Measurements from ENCODE around the gene ABHD17A. TPM values are rescaled to one million over a fixed set of nuclear protein-coding genes. Genes with fewer than 3 reads are reported as not detected.

The ABHD17A gene
- total RNA-seq, 1 experiment from 2014 or later: 47.7 TPM

DNA sequence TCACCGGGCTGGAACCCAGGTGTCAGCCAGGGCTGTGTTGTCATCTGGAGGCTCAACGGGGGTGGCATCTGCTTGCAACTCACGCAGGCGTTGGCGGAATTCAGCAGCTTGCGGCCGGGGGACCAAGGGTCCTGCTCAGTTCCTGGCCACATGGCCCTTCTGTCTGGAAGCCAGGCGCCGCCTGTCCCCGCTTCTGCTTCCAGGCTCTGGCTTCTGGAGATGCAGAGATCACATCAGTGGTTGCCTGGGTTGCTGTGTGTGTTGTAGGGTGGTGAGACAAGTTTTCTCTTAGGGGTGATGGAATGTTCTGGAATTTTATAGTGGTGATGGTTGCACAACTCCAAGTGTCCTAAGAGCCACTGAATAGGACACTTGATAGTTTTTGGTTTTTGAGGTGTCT, 24.9 kb upstream of the ABHD17A start:
- Histone ChIP-seq H3K27me3 (replicated peaks; ENCODE audit: control insufficient read depth, insufficient read depth, low read length) (no peaks in the 10 kb centered on the region), H3K4me1 (peaks cover 16% of the 10 kb centered on the region), H3K4me3 (ENCODE audit: low read depth, low read length) (no peak overlapping the region), H3K9me3 (no peaks in the 10 kb centered on the region), H3K36me3 (ENCODE audit: control insufficient read depth, insufficient read depth, low read length) (0 out of 2 replicates have a peak, but pooled peaks cover 3% of the 10 kb centered on the region)
- CTCF ChIA-PET: interaction anchor here (0.6 kb wide), 1 partner anchor 11 kb away, joined by 4 read pairs; no protein-coding TSS in a partner anchor
- H3K4me3 Mint-ChIP-seq (ENCODE audit: unreplicated experiment): no peak overlapping the region
- intact Hi-C loops (cut with micrococcal nuclease; ENCODE audit: unreplicated experiment): no loop called here
- TF ChIP-seq, protein P1, sequence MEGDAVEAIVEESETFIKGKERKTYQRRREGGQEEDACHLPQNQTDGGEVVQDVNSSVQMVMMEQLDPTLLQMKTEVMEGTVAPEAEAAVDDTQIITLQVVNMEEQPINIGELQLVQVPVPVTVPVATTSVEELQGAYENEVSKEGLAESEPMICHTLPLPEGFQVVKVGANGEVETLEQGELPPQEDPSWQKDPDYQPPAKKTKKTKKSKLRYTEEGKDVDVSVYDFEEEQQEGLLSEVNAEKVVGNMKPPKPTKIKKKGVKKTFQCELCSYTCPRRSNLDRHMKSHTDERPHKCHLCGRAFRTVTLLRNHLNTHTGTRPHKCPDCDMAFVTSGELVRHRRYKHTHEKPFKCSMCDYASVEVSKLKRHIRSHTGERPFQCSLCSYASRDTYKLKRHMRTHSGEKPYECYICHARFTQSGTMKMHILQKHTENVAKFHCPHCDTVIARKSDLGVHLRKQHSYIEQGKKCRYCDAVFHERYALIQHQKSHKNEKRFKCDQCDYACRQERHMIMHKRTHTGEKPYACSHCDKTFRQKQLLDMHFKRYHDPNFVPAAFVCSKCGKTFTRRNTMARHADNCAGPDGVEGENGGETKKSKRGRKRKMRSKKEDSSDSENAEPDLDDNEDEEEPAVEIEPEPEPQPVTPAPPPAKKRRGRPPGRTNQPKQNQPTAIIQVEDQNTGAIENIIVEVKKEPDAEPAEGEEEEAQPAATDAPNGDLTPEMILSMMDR (IDR thresholded peaks at IDR 0.05; ENCODE audit: insufficient read depth in 1 of 2, low read depth in 1 of 2, low read length in 1 of 2, severe bottlenecking in 1 of 2, unreplicated experiment in 1 of 2): no peak
- no peak for DNase-seq
- no TSS peak for BruUV-seq (replicated peaks)
- POLR2A ChIA-PET: no interaction called here
- H3K4me1 Mint-ChIP-seq (ENCODE audit: low read depth, unreplicated experiment): no peaks in the 10 kb centered on the region
- H3K9me3 Mint-ChIP-seq (ENCODE audit: unreplicated experiment): no peaks in the 10 kb centered on the region
- no peaks in the 10 kb centered on the region for H3K27me3 Mint-ChIP-seq (ENCODE audit: insufficient read depth, unreplicated experiment)
- H3K36me3 Mint-ChIP-seq (ENCODE audit: insufficient read depth, unreplicated experiment): peaks cover 45% of the 10 kb centered on the region
- peak overlapping the region; percentile 32 for H3K27ac Mint-ChIP-seq (ENCODE audit: unreplicated experiment)

DNA sequence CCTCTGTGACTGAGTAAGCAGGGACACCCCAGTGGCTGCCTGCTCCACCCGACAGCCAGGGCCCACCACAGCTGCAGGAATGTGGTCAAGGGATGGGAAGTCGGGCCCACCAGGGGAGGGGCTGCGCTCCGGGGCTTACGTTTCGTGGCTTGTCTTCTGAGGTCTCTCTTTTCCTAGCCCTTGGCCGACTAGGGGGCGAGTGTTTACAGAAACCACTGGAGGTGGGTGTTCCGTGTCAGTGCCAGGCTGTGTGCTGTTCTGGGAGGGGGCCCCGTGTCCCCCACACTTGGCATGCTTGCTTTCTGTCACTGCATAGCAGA, 24.4 kb upstream of the ABHD17A start:
- H3K27ac Mint-ChIP-seq (ENCODE audit: unreplicated experiment): no peak overlapping the region
- peaks cover 47% of the 10 kb centered on the region for H3K36me3 Mint-ChIP-seq (ENCODE audit: insufficient read depth, unreplicated experiment)
- TF ChIP-seq, protein P1 (IDR thresholded peaks at IDR 0.05; ENCODE audit: insufficient read depth in 1 of 2, low read depth in 1 of 2, low read length in 1 of 2, severe bottlenecking in 1 of 2, unreplicated experiment in 1 of 2): no peak
- 0 out of 2 replicates have a peak, but pooled peaks cover under 1% of the 10 kb centered on the region for H3K36me3 ChIP-seq (ENCODE audit: control insufficient read depth, insufficient read depth, low read length)
- no TSS peak for BruUV-seq (replicated peaks)
- no peak for DNase-seq
- no peaks in the 10 kb centered on the region for H3K27me3 Mint-ChIP-seq (ENCODE audit: insufficient read depth, unreplicated experiment)
- no peaks in the 10 kb centered on the region for H3K9me3 Mint-ChIP-seq (ENCODE audit: unreplicated experiment)
- H3K4me3 ChIP-seq (ENCODE audit: low read depth, low read length): no peak overlapping the region
- ChIA-PET CTCF (interaction anchor here (0.6 kb wide), 1 partner anchor 10 kb away, joined by 4 read pairs; no protein-coding TSS in a partner anchor), POLR2A (no interaction called here)
- peaks cover 16% of the 10 kb centered on the region for H3K4me1 ChIP-seq
- intact Hi-C loops (cut with micrococcal nuclease; ENCODE audit: unreplicated experiment): no loop called here
- H3K4me3 Mint-ChIP-seq (ENCODE audit: unreplicated experiment): no peak overlapping the region
- H3K4me1 Mint-ChIP-seq (ENCODE audit: low read depth, unreplicated experiment): peaks cover under 1% of the 10 kb centered on the region
- H3K27me3 ChIP-seq (replicated peaks; ENCODE audit: control insufficient read depth, insufficient read depth, low read length): no peaks in the 10 kb centered on the region
- no peaks in the 10 kb centered on the region for H3K9me3 ChIP-seq

DNA sequence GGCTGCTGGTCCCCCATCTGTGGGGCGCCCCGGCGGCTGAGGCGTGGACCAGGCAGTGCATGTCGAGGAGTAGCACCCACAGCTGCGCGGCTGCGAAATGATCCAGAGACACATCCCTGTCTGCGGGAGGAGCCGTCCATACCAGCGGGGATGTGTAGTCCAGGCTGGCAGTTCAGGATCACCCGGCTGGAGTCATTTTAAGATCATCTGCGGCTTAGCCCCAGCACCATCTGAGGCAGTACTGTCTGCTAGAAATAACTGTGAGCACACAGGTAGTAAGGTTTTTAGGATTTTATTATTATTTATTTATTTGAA, 23.0 kb upstream of the ABHD17A start:
- DNase-seq: no peak
- ChIA-PET CTCF (no interaction called here), POLR2A (no interaction called here)
- H3K4me3 ChIP-seq (ENCODE audit: low read depth, low read length): no peak overlapping the region
- H3K36me3 ChIP-seq (ENCODE audit: control insufficient read depth, insufficient read depth, low read length): no peaks in the 10 kb centered on the region
- TF ChIP-seq, protein P1 (IDR thresholded peaks at IDR 0.05; ENCODE audit: insufficient read depth in 1 of 2, low read depth in 1 of 2, low read length in 1 of 2, severe bottlenecking in 1 of 2, unreplicated experiment in 1 of 2): no peak
- H3K27me3 Mint-ChIP-seq (ENCODE audit: insufficient read depth, unreplicated experiment): no peaks in the 10 kb centered on the region
- peaks cover 8% of the 10 kb centered on the region for H3K4me1 Mint-ChIP-seq (ENCODE audit: low read depth, unreplicated experiment)
- H3K9me3 Mint-ChIP-seq (ENCODE audit: unreplicated experiment): no peaks in the 10 kb centered on the region
- H3K27me3 ChIP-seq (replicated peaks; ENCODE audit: control insufficient read depth, insufficient read depth, low read length): no peaks in the 10 kb centered on the region
- intact Hi-C loops (cut with micrococcal nuclease; ENCODE audit: unreplicated experiment): no loop called here
- H3K36me3 Mint-ChIP-seq (ENCODE audit: insufficient read depth, unreplicated experiment): peaks cover 49% of the 10 kb centered on the region
- BruUV-seq (replicated peaks): no TSS peak
- no peak overlapping the region for H3K27ac Mint-ChIP-seq (ENCODE audit: unreplicated experiment)
- H3K9me3 ChIP-seq: no peaks in the 10 kb centered on the region
- H3K4me3 Mint-ChIP-seq (ENCODE audit: unreplicated experiment): no peak overlapping the region
- H3K4me1 ChIP-seq: peaks cover 24% of the 10 kb centered on the region

Measured in Caco-2 (cell line).